PC-3 (cell line): ENCODE measurements around the gene PYROXD2. TPM values are rescaled to one million over a fixed set of nuclear protein-coding genes. Genes with fewer than 3 reads are reported as not detected.

ENCODE experiments used
- ATAC-seq: fragments of 200-7000 bp; cut with Tn5 transposase; 2 replicates; pipeline ENCODE4 v1.9.1; 2020; ENCODE audit warnings: mild to moderate bottlenecking, moderate library complexity
- BruUV-seq: library from RNA; stranded (reverse); fragments of 400-500 nt; replicated peaks from 2 replicates; lab custom pipeline; 2021; lab: Mats Ljungman, UMichigan
- CTCF ChIA-PET: fragments of 300-600 bp; sonication (Branson Sonifier 250); formaldehyde crosslinking; loops from one replicate; lab custom pipeline; 2022; ENCODE audit warnings: antibody characterized with exemption; lab: Charles Lee
- POLR2A ChIA-PET: fragments of 300-600 bp; sonication (Branson Sonifier 250); formaldehyde crosslinking; loops from one replicate; lab custom pipeline; 2022; ENCODE audit warnings: antibody characterized with exemption; ENCODE audit not compliant: unreplicated experiment; lab: Charles Lee
- DNase-seq: peaks from one replicate; pipeline ENCODE4 v3.0.0-alpha.2; 2015
- H2AFZ ChIP-seq: fragments of 300-600 bp; sonication (generic); 2 replicates; pipeline ENCODE4 v1.6.0; 2016; ENCODE audit warnings: antibody characterized with exemption, low read length
- H3F3A ChIP-seq: fragments of 300-600 bp; sonication (generic); one replicate; pipeline ENCODE4 v1.6.0; 2017; ENCODE audit warnings: antibody characterized with exemption, low read length, control low read depth, mild to moderate bottlenecking; ENCODE audit not compliant: unreplicated experiment
- H3K27ac ChIP-seq: fragments of 300-600 bp; sonication (generic); 2 replicates; pipeline ENCODE4 v1.5.1; 2016; ENCODE audit warnings: mild to moderate bottlenecking, low read length
- H3K27me3 ChIP-seq: fragments of 300-600 bp; sonication (generic); 2 replicates; pipeline ENCODE4 v1.6.1; 2016; ENCODE audit warnings: low read length, mixed read lengths
- H3K36me3 ChIP-seq: fragments of 300-600 bp; sonication (generic); 2 replicates; pipeline ENCODE4 v1.6.1; 2016; ENCODE audit warnings: low read depth, mixed run types, low read length, mixed read lengths
- H3K4me1 ChIP-seq: fragments of 300-600 bp; sonication (generic); 2 replicates; pipeline ENCODE4 v1.5.1; 2016; ENCODE audit warnings: low read length; ENCODE audit not compliant: insufficient read depth
- H3K4me2 ChIP-seq: fragments of 300-600 bp; sonication (generic); 2 replicates; pipeline ENCODE4 v1.6.0; 2016; ENCODE audit warnings: low read length
- H3K4me3 ChIP-seq: fragments of 300-600 bp; sonication (generic); 2 replicates; pipeline ENCODE4 v1.5.1; 2016; ENCODE audit warnings: mild to moderate bottlenecking, low read length, mixed read lengths
- H3K79me2 ChIP-seq: fragments of 300-600 bp; sonication (generic); 2 replicates; pipeline ENCODE4 v1.6.1; 2017; ENCODE audit warnings: low read length, mixed read lengths
- H3K9ac ChIP-seq: fragments of 300-600 bp; sonication (generic); 2 replicates; pipeline ENCODE4 v1.6.0; 2016; ENCODE audit warnings: mild to moderate bottlenecking, low read length
- H3K9me2 ChIP-seq: fragments of 300-600 bp; sonication (generic); replicated peaks from 2 replicates; pipeline ENCODE4 v1.6.1; 2016; ENCODE audit warnings: mixed run types, low read length, mixed read lengths
- H3K9me3 ChIP-seq: fragments of 300-600 bp; sonication (generic); 2 replicates; pipeline ENCODE4 v1.6.1; 2016; ENCODE audit warnings: low read length, mixed read lengths
- H4K20me1 ChIP-seq: fragments of 300-600 bp; sonication (generic); 2 replicates; pipeline ENCODE4 v1.6.1; 2016; ENCODE audit warnings: low read length, mixed read lengths
- CTCF ChIP-seq: fragments of 300-600 bp; sonication (generic); conservative IDR thresholded peaks from 2 replicates; pipeline ENCODE4 v1.5.1; 2017; ENCODE audit warnings: antibody characterized with exemption, low read depth, mild to moderate bottlenecking, low read length
- EZH2 ChIP-seq: fragments of 300-600 bp; sonication (generic); IDR thresholded peaks from one replicate; pipeline ENCODE4 v1.6.1; 2017; ENCODE audit warnings: antibody characterized with exemption, mild to moderate bottlenecking, low read length; ENCODE audit not compliant: unreplicated experiment
- EZH2phosphoT487 ChIP-seq: fragments of 300-600 bp; sonication (generic); IDR thresholded peaks from 2 replicates; pipeline ENCODE4 v1.6.1; 2018; ENCODE audit warnings: mild to moderate bottlenecking, antibody characterized with exemption, low read length, borderline replicate concordance
- intact Hi-C: fragments of 100-400 bp; cut with micrococcal nuclease; formaldehyde crosslinking; loops from 2 replicates; pipeline ENCODE4 v1.9.0; 2023
- total RNA-seq: library from RNA; depleted of rRNA; stranded (reverse); fragments of >200 nt; gene quantifications from 2 replicates; pipeline ENCODE4 v1.2.3, GENCODE V29; 2014

Gene PYROXD2
- total RNA-seq, 1 experiment from 2014 or later, result 3.1 TPM

- Histone ChIP-seq H3K9me3 (no peaks in the 10 kb centered on the region), H2AFZ (no peak overlapping the region), H3K4me3 (no peak overlapping the region), H3K9ac (no peak overlapping the region), H3K36me3 (no peaks in the 10 kb centered on the region), H4K20me1 (no peaks in the 10 kb centered on the region), H3F3A (no peaks in the 10 kb centered on the region), H3K9me2 (no peaks in the 10 kb centered on the region), H3K27ac (no peak overlapping the region), H3K79me2 (no peaks in the 10 kb centered on the region), H3K4me2 (no peak overlapping the region), H3K4me1 (no peaks in the 10 kb centered on the region), H3K27me3 (no peaks in the 10 kb centered on the region)
- BruUV-seq, result no TSS peak
- ATAC-seq (no peak), DNase-seq (no peak)
- POLR2A ChIA-PET, result no interaction called here
- TF ChIP-seq EZH2phosphoT487 (no peak), CTCF (no peak), EZH2 (no peak)
- intact Hi-C loops, result no loop called here
- CTCF ChIA-PET, result no interaction called here
These were observed 7.2 kb upstream of the PYROXD2 start for GRCh38 chr10:98422182-98422581.

- POLR2A ChIA-PET, result no interaction called here
These were observed 5.8 kb upstream of the PYROXD2 start for GRCh38 chr10:98420786-98421185.

GRCh38 chr10:98419469-98420261 is 4.7 kb upstream of the PYROXD2 start:
- Histone ChIP-seq H3K79me2 (peaks cover 1% of the 10 kb centered on the region), H3K27me3 (no peaks in the 10 kb centered on the region), H3K4me2 (no peak overlapping the region), H3F3A (no peaks in the 10 kb centered on the region), H2AFZ (no peak overlapping the region), H3K9ac (no peak overlapping the region), H3K9me2 (no peaks in the 10 kb centered on the region), H3K4me1 (peaks cover 10% of the 10 kb centered on the region), H3K9me3 (no peaks in the 10 kb centered on the region), H3K36me3 (no peaks in the 10 kb centered on the region), H4K20me1 (no peaks in the 10 kb centered on the region), H3K4me3 (no peak overlapping the region), H3K27ac (no peak overlapping the region)
- TF ChIP-seq EZH2phosphoT487 (no peak), EZH2 (no peak), CTCF (no peak)
- ChIA-PET CTCF (no interaction called here), POLR2A (no interaction called here)
- no peak for ATAC-seq
- no peak for DNase-seq
- intact Hi-C loops, result no loop called here
- BruUV-seq, result no TSS peak

More at GRCh38 chr10:98420786-98421185, 5.8 kb upstream of the PYROXD2 start:
- Histone ChIP-seq H3K27ac (no peak overlapping the region), H3K9me3 (no peaks in the 10 kb centered on the region), H3K79me2 (no peaks in the 10 kb centered on the region), H2AFZ (no peak overlapping the region), H3K4me1 (peaks cover 2% of the 10 kb centered on the region; the same call in 1 of the 2 replicates), H3K9ac (no peak overlapping the region), H3F3A (no peaks in the 10 kb centered on the region), H4K20me1 (no peaks in the 10 kb centered on the region), H3K36me3 (no peaks in the 10 kb centered on the region), H3K27me3 (no peaks in the 10 kb centered on the region), H3K4me3 (no peak overlapping the region), H3K4me2 (no peak overlapping the region), H3K9me2 (no peaks in the 10 kb centered on the region)
- DNase-seq (no peak), ATAC-seq (no peak)
- CTCF ChIA-PET, result no interaction called here
- intact Hi-C loops, result no loop called here
- no TSS peak for BruUV-seq
- no peak for TF ChIP-seq EZH2
- no peak for TF ChIP-seq EZH2phosphoT487
